ENCODE results near the gene FAM184A.

GRCh38 chr6:119025793-119026192 is 52.7 kb downstream of the FAM184A start:
- no peak for TF ChIP-seq CTCF (IDR thresholded peaks at IDR 0.05; ENCODE audit: borderline replicate concordance, extremely low read depth, low read length, poor library complexity, severe bottlenecking)
- TF ChIP-seq EZH2 (IDR thresholded peaks at IDR 0.05; ENCODE audit: borderline replicate concordance, low read depth, low read length, severe bottlenecking) = no peak
